Activated CD4-positive, alpha-beta T cell treated with anti-CD3 and anti-CD28 coated beads, Interleukin-2, amount 10 ng/mL, durations not matched to agents 7 days and 5 days (primary cell): ENCODE measurements around the gene PHOSPHO2. TPM values are rescaled to one million over a fixed set of nuclear protein-coding genes. Genes with fewer than 3 reads are reported as not detected.

Experiments
- CTCF ChIA-PET: fragments of 350-600 bp; sonication (Branson Sonifier 250); formaldehyde crosslinking; loops from one replicate; lab custom pipeline; 2021; ENCODE audit warnings: antibody characterized with exemption; lab: Charles Lee
- POLR2A ChIA-PET: fragments of 350-600 bp; sonication (Branson Sonifier 250); formaldehyde crosslinking; loops from one replicate; lab custom pipeline; 2021; ENCODE audit warnings: antibody characterized with exemption; lab: Charles Lee
- DNase-seq: peaks from one replicate; pipeline ENCODE4 v3.0.0-alpha.2; 2020
- H3K27ac Mint-ChIP-seq: one replicate; pipeline ENCODE4 v1.8.0; 2021; ENCODE audit warnings: mild to moderate bottlenecking, moderate library complexity, mixed read lengths
- H3K27me3 Mint-ChIP-seq: one replicate; pipeline ENCODE4 v1.8.0; 2021; ENCODE audit warnings: mixed read lengths
- H3K36me3 Mint-ChIP-seq: one replicate; pipeline ENCODE4 v1.8.0; 2021; ENCODE audit warnings: low read depth, mixed read lengths
- H3K4me1 Mint-ChIP-seq: one replicate; pipeline ENCODE4 v1.8.0; 2021; ENCODE audit warnings: mixed read lengths
- H3K4me3 Mint-ChIP-seq: one replicate; pipeline ENCODE4 v1.8.0; 2021; ENCODE audit warnings: mild to moderate bottlenecking, moderate library complexity, mixed read lengths
- H3K9me3 Mint-ChIP-seq: one replicate; pipeline ENCODE4 v1.8.0; 2021; ENCODE audit warnings: mixed read lengths
- total RNA-seq, 2 experiments: library from RNA; stranded (reverse); gene quantifications; one replicate each; pipeline ENCODE4 v1.2.3, GENCODE V29; 2021

Gene PHOSPHO2
- total RNA-seq, 2 experiments from 2014 or later = 2.7 to 3.0 TPM

- DNase-seq = no peak
- Mint-ChIP-seq H3K27ac (no peak overlapping the region), H3K9me3 (peaks cover 9% of the 10 kb centered on the region), H3K36me3 (peaks cover 4% of the 10 kb centered on the region), H3K4me1 (peaks cover 3% of the 10 kb centered on the region), H3K27me3 (no peaks in the 10 kb centered on the region), H3K4me3 (no peak overlapping the region)
- CTCF ChIA-PET = interaction anchor here (1.5 kb wide), 1 partner anchor 10 kb away, joined by 9 read pairs; no protein-coding TSS in a partner anchor
- POLR2A ChIA-PET = no interaction called here
These were observed 17.7 kb downstream of the PHOSPHO2 start for GRCh38 chr2:169711751-169712509.

- Mint-ChIP-seq H3K27me3 (no peaks in the 10 kb centered on the region), H3K9me3 (peaks cover 9% of the 10 kb centered on the region), H3K4me3 (no peak overlapping the region), H3K4me1 (peaks cover 3% of the 10 kb centered on the region), H3K36me3 (peaks cover 4% of the 10 kb centered on the region), H3K27ac (no peak overlapping the region)
- ChIA-PET POLR2A (no interaction called here), CTCF (no interaction called here)
- no peak for DNase-seq
These were observed 18.5 kb downstream of the PHOSPHO2 start for GRCh38 chr2:169712791-169713227.

DNA sequence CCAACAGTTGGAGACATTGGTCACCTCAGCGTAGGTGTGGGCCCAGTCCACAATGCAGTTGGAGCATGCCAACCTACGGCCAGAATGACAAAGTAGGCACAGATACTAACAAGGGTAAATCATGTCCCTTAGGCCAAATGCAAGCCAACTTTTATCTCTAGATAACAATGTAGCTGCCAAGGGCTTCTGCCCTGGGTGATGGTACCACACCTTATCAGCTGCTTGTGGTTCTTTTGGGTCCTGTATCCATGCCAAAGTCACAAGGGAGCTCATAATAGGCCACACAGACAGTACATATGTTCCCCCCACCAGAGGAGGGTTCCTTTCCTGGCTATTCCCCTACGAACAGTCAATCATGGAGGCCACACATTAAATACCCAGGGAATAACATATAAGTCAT is 19.1 kb downstream of the PHOSPHO2 start:
- Mint-ChIP-seq H3K27me3 (no peaks in the 10 kb centered on the region), H3K27ac (no peak overlapping the region), H3K36me3 (peaks cover 4% of the 10 kb centered on the region), H3K4me1 (peaks cover 3% of the 10 kb centered on the region), H3K4me3 (no peak overlapping the region), H3K9me3 (peaks cover 9% of the 10 kb centered on the region)
- CTCF ChIA-PET = interaction anchor here (0.8 kb wide), 1 partner anchor 10 kb away, joined by 3 read pairs; no protein-coding TSS in a partner anchor
- no peak for DNase-seq
- POLR2A ChIA-PET = no interaction called here

DNA sequence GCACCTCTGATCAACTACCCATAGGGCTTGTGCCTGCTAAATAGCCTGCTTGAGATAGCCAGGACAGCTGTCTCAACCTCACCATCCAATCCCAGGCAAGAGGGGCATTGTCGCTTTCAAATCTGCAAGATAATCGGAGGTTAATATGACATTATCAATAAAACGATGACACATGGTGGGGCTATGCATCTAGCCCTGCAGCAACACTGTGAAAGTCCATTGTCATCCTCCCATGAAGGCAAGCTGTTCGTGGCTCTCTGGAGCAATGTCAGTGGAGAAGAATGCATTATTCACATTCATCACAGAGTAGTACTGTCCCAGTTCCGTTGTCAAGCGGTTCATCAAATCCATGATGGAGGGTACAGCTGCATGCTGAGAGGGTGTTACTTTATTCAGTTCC is 20.4 kb downstream of the PHOSPHO2 start:
- H3K4me3 Mint-ChIP-seq = no peak overlapping the region
- DNase-seq = no peak
- peaks cover 3% of the 10 kb centered on the region for H3K4me1 Mint-ChIP-seq
- H3K36me3 Mint-ChIP-seq = peaks cover 4% of the 10 kb centered on the region
- H3K9me3 Mint-ChIP-seq = peaks cover 9% of the 10 kb centered on the region
- no peak overlapping the region for H3K27ac Mint-ChIP-seq
- ChIA-PET POLR2A (no interaction called here), CTCF (no interaction called here)
- H3K27me3 Mint-ChIP-seq = no peaks in the 10 kb centered on the region

DNA sequence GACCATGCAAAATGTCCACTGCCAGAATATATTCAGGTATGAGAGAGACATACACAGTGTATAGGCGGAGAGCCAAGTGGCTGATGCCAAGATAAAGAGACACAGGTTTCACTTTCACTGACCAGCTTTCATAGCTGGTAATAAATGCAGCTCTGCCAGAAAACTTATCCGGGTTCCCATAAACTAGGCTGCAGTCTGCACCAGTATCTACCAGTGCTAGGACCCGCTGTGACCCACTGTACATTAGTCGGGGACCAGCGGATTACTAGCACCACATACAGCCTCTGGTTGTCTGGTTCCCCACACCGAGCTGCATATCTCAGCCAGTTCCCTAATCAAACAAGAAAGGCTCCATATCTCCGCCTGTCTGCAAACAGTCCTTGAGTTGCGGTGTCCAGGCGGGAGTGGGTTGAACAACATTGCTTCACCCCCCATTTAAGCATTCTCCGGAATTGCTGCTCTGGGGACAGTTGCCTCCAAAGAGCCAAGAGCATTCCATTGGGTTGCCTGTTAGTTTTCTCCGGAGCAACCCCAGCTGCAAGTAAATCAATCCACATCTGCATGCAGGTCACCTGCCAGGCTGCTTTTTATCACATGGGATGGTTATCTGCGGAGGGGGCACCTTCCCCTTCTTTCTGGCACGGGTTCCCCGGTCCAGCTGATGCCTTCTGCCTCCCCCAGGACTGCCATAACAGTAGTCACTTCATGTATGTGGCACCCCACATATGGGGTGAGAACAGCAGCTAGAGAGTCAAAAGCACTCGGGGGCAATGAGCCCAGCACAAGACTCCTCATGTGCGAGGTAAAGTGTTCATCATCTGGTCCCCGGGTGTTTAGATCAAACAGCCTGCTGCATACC is 21.3 kb downstream of the PHOSPHO2 start:
- Mint-ChIP-seq H3K4me1 (peaks cover 3% of the 10 kb centered on the region), H3K9me3 (peaks cover 9% of the 10 kb centered on the region), H3K36me3 (peaks cover 4% of the 10 kb centered on the region), H3K4me3 (no peak overlapping the region), H3K27me3 (no peaks in the 10 kb centered on the region), H3K27ac (no peak overlapping the region)
- ChIA-PET POLR2A (no interaction called here), CTCF (interaction anchor here (1.1 to 1.2 kb wide), 2 partner anchors 28 to 233 kb away, joined by 3 to 4 read pairs; no protein-coding TSS in a partner anchor)
- DNase-seq = no peak

GRCh38 chr2:169716238-169716886 is 22.1 kb downstream of the PHOSPHO2 start:
- ChIA-PET CTCF (interaction anchor here (1.1 to 1.2 kb wide), 2 partner anchors 27 to 233 kb away, joined by 3 to 4 read pairs; no protein-coding TSS in a partner anchor), POLR2A (no interaction called here)
- H3K36me3 Mint-ChIP-seq = peaks cover 4% of the 10 kb centered on the region
- H3K27ac Mint-ChIP-seq = no peak overlapping the region
- peaks cover 3% of the 10 kb centered on the region for H3K4me1 Mint-ChIP-seq
- DNase-seq = no peak
- H3K9me3 Mint-ChIP-seq = peaks cover 8% of the 10 kb centered on the region
- no peak overlapping the region for H3K4me3 Mint-ChIP-seq
- H3K27me3 Mint-ChIP-seq = no peaks in the 10 kb centered on the region

- no peaks in the 10 kb centered on the region for H3K36me3 Mint-ChIP-seq
- H3K9me3 Mint-ChIP-seq = peaks cover under 1% of the 10 kb centered on the region
- ChIA-PET CTCF (interaction anchor here (1.1 kb wide), 1 partner anchor 232 kb away, joined by 3 read pairs; no protein-coding TSS in a partner anchor), POLR2A (no interaction called here)
- H3K27me3 Mint-ChIP-seq = no peaks in the 10 kb centered on the region
- no peak overlapping the region for H3K27ac Mint-ChIP-seq
- H3K4me1 Mint-ChIP-seq = peaks cover 3% of the 10 kb centered on the region
- no peak overlapping the region for H3K4me3 Mint-ChIP-seq
- DNase-seq = no peak
These were observed 22.8 kb downstream of the PHOSPHO2 start for GRCh38 chr2:169716938-169717690.

DNA sequence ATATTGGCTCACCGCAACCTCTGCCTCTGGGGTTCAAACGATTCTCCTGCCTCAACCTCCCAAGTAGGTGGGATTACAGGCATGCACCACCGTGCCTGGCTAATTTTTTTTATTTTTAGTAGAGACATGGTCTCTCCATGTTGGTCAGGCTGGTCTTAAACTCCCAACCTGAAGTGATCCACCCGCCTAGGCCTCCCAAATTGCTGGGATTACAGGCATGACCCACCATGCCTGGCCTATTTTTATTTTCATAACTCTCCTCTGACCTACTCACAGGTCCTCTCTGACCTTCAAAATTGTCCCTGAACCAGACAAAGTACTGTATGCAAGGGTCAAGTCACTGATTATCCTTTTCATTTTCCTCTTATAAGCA is 23.4 kb downstream of the PHOSPHO2 start:
- no peak for DNase-seq
- Mint-ChIP-seq H3K27ac (no peak overlapping the region), H3K4me1 (peaks cover 3% of the 10 kb centered on the region), H3K27me3 (no peaks in the 10 kb centered on the region), H3K36me3 (no peaks in the 10 kb centered on the region), H3K4me3 (no peak overlapping the region), H3K9me3 (no peaks in the 10 kb centered on the region)
- ChIA-PET POLR2A (no interaction called here), CTCF (no interaction called here)

- ChIA-PET POLR2A (no interaction called here), CTCF (interaction anchor here (0.6 to 1.3 kb wide), 2 partner anchors 18 to 88 kb away, joined by 3 to 4 read pairs; no protein-coding TSS in a partner anchor)
- Mint-ChIP-seq H3K36me3 (no peaks in the 10 kb centered on the region), H3K9me3 (no peaks in the 10 kb centered on the region), H3K27ac (no peak overlapping the region), H3K4me3 (no peak overlapping the region), H3K27me3 (no peaks in the 10 kb centered on the region), H3K4me1 (peaks cover 3% of the 10 kb centered on the region)
- no peak for DNase-seq
These were observed 24.7 kb downstream of the PHOSPHO2 start for GRCh38 chr2:169718930-169719504.

- Mint-ChIP-seq H3K27ac (no peak overlapping the region), H3K4me1 (no peaks in the 10 kb centered on the region), H3K27me3 (peaks cover 4% of the 10 kb centered on the region), H3K4me3 (no peak overlapping the region), H3K9me3 (no peaks in the 10 kb centered on the region), H3K36me3 (no peaks in the 10 kb centered on the region)
- CTCF ChIA-PET = interaction anchor here (0.6 kb wide), 1 partner anchor 100 kb away, joined by 3 read pairs; no protein-coding TSS in a partner anchor
- POLR2A ChIA-PET = no interaction called here
- DNase-seq = no peak
These were observed 26.7 kb downstream of the PHOSPHO2 start for GRCh38 chr2:169721016-169721415.

- H3K9me3 Mint-ChIP-seq = no peaks in the 10 kb centered on the region
- H3K27ac Mint-ChIP-seq = no peak overlapping the region
- no peak overlapping the region for H3K4me3 Mint-ChIP-seq
- ChIA-PET POLR2A (no interaction called here), CTCF (interaction anchor here (0.6 kb wide), 1 partner anchor 186 kb away, joined by 4 read pairs; no protein-coding TSS in a partner anchor)
- DNase-seq = no peak
- H3K4me1 Mint-ChIP-seq = peaks cover under 1% of the 10 kb centered on the region
- no peaks in the 10 kb centered on the region for H3K36me3 Mint-ChIP-seq
- peaks cover 13% of the 10 kb centered on the region for H3K27me3 Mint-ChIP-seq
These were observed 32.8 kb downstream of the PHOSPHO2 start for GRCh38 chr2:169727065-169727464.

DNA sequence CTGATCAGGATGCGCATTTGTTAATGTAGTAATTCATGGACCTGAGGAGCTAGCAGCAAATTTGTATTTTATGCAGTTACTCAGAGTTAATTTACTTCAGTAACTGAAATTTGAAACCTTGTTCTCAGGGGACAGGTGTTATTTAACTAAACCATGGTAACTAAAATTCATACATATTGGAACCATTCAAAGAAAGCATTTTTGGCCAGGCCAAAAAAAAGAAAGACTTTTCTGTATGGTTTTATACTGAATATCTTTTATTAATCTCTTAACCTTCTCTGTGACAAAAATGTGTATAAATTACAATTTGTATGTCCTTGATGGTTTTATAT is 35.0 kb downstream of the PHOSPHO2 start:
- ChIA-PET POLR2A (no interaction called here), CTCF (no interaction called here)
- H3K4me3 Mint-ChIP-seq = no peak overlapping the region
- no peaks in the 10 kb centered on the region for H3K36me3 Mint-ChIP-seq
- no peak for DNase-seq
- H3K27me3 Mint-ChIP-seq = peaks cover 27% of the 10 kb centered on the region
- H3K4me1 Mint-ChIP-seq = peaks cover 13% of the 10 kb centered on the region
- no peak overlapping the region for H3K27ac Mint-ChIP-seq
- no peaks in the 10 kb centered on the region for H3K9me3 Mint-ChIP-seq
